Erythroblast (primary cell): ENCODE data around the gene PRKCE.

Experiments
- GATA1 ChIP-seq: IDR thresholded peaks from 2 replicates; pipeline ENCODE4 v1.6.1; 2011; ENCODE audit warnings: low read depth, mild to moderate bottlenecking, control low read depth, low read length, moderate library complexity
- POLR2A ChIP-seq: IDR thresholded peaks from 2 replicates; pipeline ENCODE4 v1.6.1; 2011; ENCODE audit warnings: mild to moderate bottlenecking, low read length

DNA sequence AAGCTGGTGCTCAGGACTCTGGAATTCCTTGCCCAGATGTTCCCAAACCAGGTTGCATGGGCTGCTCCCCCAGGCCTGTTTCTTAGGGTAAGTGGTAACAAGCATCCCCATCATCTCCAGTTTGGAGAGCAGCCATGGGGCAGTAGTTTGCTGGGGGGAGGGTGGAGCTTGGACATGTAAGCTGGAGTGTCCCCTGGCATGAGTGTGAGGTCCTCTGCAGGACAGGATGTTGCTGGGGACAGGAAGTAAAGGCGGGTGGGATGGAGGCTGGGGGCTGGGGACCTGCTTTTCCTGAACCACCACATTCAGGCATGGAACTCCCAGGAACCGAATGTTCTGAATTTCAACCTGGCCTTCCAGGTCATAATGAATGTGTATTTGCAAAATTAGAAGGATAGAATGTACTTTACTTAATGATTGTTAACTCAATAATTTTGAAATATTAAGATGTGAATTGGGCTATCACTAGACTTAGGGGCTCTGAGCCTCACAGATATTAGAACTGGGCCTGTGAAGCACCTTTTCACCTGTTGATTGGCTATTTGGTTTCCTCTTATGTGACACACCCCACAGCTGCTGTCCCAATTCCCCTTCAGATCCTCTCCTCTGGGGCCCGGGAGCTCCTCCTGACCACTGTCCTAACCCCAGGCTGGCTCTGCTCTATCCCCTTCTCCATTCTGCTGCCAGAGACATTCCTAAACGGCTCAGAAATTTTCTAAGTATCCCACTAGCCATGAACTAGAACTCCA is 579.4 kb downstream of the PRKCE start:
- TF ChIP-seq POLR2A: no peak
- TF ChIP-seq GATA1: no peak
